Heart right ventricle (tissue), 16 donors: Measurements from ENCODE around the gene DVL2. TPM values are rescaled to one million over a fixed set of nuclear protein-coding genes. Genes with fewer than 3 reads are reported as not detected.

Experiments used
- ATAC-seq, 8 donors: fragments of 200-7000 bp; cut with Tn5 transposase; one replicate each; pipeline ENCODE4 v1.9.1; 2020; ENCODE audit warnings: mild to moderate bottlenecking in 8 of 8, moderate library complexity in 8 of 8, moderate number of reproducible peaks in 1 of 8
- DNase-seq, 2 donors: peaks; one replicate each; pipeline ENCODE4 v3.0.0-alpha.2; 2020
- H3K27ac ChIP-seq, 10 donors: fragments of 200-600 bp; sonication (generic) in 2 of 10; one replicate each; pipeline versions ENCODE4 v1.5.0 to v1.8.0; 2020 to 2022; ENCODE audit warnings: mild to moderate bottlenecking in 3 of 10
- H3K27me3 ChIP-seq, 7 donors: fragments of 200-600 bp; one replicate each; pipeline ENCODE4 v1.8.0; 2021 to 2022; ENCODE audit warnings: mild to moderate bottlenecking in 2 of 7
- H3K36me3 ChIP-seq, 9 donors: fragments of 200-600 bp; sonication (generic) in 1 of 9; one replicate each; pipeline versions ENCODE4 v1.5.0 to v1.8.0; 2020 to 2022; ENCODE audit warnings: mild to moderate bottlenecking in 2 of 9
- H3K4me1 ChIP-seq, 9 donors: fragments of 200-600 bp; sonication (generic) in 1 of 9; one replicate each; pipeline versions ENCODE4 v1.5.0 to v1.8.0; 2020 to 2022; ENCODE audit warnings: mild to moderate bottlenecking in 4 of 9
- H3K4me3 ChIP-seq, 10 donors: fragments of 200-600 bp; sonication (generic) in 2 of 10; one replicate each; pipeline versions ENCODE4 v1.5.0 to v1.8.0; 2020 to 2022; ENCODE audit warnings: mild to moderate bottlenecking in 7 of 10, moderate library complexity in 2 of 10
- H3K9me3 ChIP-seq, 11 donors: fragments of 200-600 bp in 10 of 11; sonication (generic) in 2 of 11; one replicate each; pipeline versions ENCODE4 v1.5.0 to v1.8.0; 2013 to 2022; ENCODE audit warnings: mild to moderate bottlenecking in 2 of 11, control low read depth in 1 of 11, moderate library complexity in 1 of 11
- CTCF ChIP-seq, 9 donors: fragments of 200-600 bp; sonication (generic) in 2 of 9; IDR thresholded peaks; one replicate each; pipeline versions ENCODE4 v1.5.0 to v1.8.0; 2021 to 2022; ENCODE audit warnings: antibody characterized with exemption in 9 of 9, mild to moderate bottlenecking in 5 of 9, moderate library complexity in 1 of 9
- WGBS, 2 donors: extraction: QIAGEN DNeasy Blood & Tissue Kit; methylation state at CpG; one replicate each; pipeline ENCODE4 v1.1.7; 2013; ENCODE audit warnings: inconsistent platforms in 1 of 2; 5-methylcytosine and 5-hydroxymethylcytosine counted together
- intact Hi-C, 10 donors: fragments of 100-400 bp; cut with DNase I; formaldehyde crosslinking; loops; one replicate each; pipeline versions ENCODE4 v1.11.1 to v1.14.2; 2022
- long read RNA-seq, 3 donors: library from polyadenylated mRNA; unstranded; transcript quantifications; one replicate each; pipeline ENCODE4 v2.0.0, GENCODE V29; 2020 to 2021
- polyA plus RNA-seq, 2 donors: library from polyadenylated mRNA; stranded (reverse); fragments of 200-250 nt; gene quantifications; one replicate each; pipeline ENCODE4 v1.2.3, GENCODE V29; 2013
- total RNA-seq, 10 donors: library from RNA; stranded (reverse); fragmentation: NEBNext Ultra II Directional in 3 of 10; extraction: Animal tissue kit (Norgen Biotek cat#: 25700) in 3 of 10; gene quantifications; one replicate each; pipeline versions ENCODE4 v1.2.1 to v1.2.4, GENCODE V29; 2021 to 2023
- donor health status: Arrhythmogenic right ventricular cardiomyopathy.
- donor health status: ischemic (EF 13 %, LVEDD 7.1; RV severe dilation, severe dysfunction).
- donor health status: healthy with polysubstance abuse.
- donor health status: DM: no; HTN: yes; CAD: no.
- donor health status: DM: no; HTN: no; CAD: no.
- donor health status: ischemic (EF 25% LVEDD 6.9; RV normal size, moderate dysfunction).
- donor health status: ischemic (EF 25% LVEDD 5.7; RV mildly dilated, moderate dysfunction).
- donor health status: healthy.
- donor health status: DM: yes; HTN: yes; CAD: no.
- donor health status: Ischemic cardiomyopathy.
- donor health status: ischemic (EF 35%, LVEDD 5.7; RV mildly dilated, moderate dysfunction).
- donor health status: nonischemic (EF 11% LVEDD 7.7; RV severe dilation, severe dysfunction).
- donor health status: DM: yes; HTN: yes; CAD: no.
- donor health status: PGD.
- donor health status: ischemic (EF 29% LVEDD 5.4; RV normal size, mild dysfunction).
- donor health status: nonischemic (EF 23%, LVEDD 6.1; RV moderate dilation, normal function).

Gene DVL2
- total RNA-seq (10 to 100 TPM; 14.1 to 25.6 (median 18.0) TPM), polyA plus RNA-seq (10 to 100 TPM in 1 of 2 donors, 1 to 10 TPM in 1; 10.0 to 23.0 TPM)
- long read RNA-seq, donor 1, transcript DVL2-201 (15 exons, 3,018 nt): major isoform, 11 of 33 reads
- long read RNA-seq, donor 1, partial matches to known transcripts: 2 of 33 reads
- long read RNA-seq, donor 1, other reads (novel, unspliced or antisense): 19 of 33 reads
- long read RNA-seq, donor 2, transcript DVL2-201 (15 exons, 3,018 nt): major isoform, 12 of 24 reads
- long read RNA-seq, donor 2, partial matches to known transcripts: 2 of 24 reads
- long read RNA-seq, donor 2, other reads (novel, unspliced or antisense): 10 of 24 reads
- long read RNA-seq, donor 3, transcript DVL2-201 (15 exons, 3,018 nt): major isoform, 20 of 40 reads
- long read RNA-seq, donor 3, partial matches to known transcripts: 5 of 40 reads
- long read RNA-seq, donor 3, other reads (novel, unspliced or antisense): 14 of 40 reads

GRCh38 chr17:7234083-7234951, at the start of gene DVL2:
Gene DVL2 (minus strand): TSS chr17:7234517. CDS start chr17:7234262, 255 bp downstream.
- DNase-seq (peak; percentile 94 to 96), ATAC-seq (peak; percentile 64 to 79 (median 71))
- Histone ChIP-seq H3K27me3 (no peaks in the 10 kb centered on the region), H3K27ac (peak within 1 kb of the TSS; percentile 31 to 95 (median 86)), H3K36me3 (peaks cover 0 to 35% (median 12%) of the 10 kb centered on the region in 9 donors), H3K4me1 (peaks cover 0 to 56% (median 41%) of the 10 kb centered on the region in 9 donors), H3K4me3 (peak within 1 kb of the TSS; percentile 57 to 94 (median 86)), H3K9me3 (no peaks in the 10 kb centered on the region)
- TF ChIP-seq CTCF (IDR thresholded peaks at IDR 0.05): no peak
- intact Hi-C loops: no loop called here
- WGBS, 2 donors: 0% methylated on average over 54 to 72 of the region's 72 CpGs

- WGBS, 2 donors: 71 to 74% methylated on average over 18 of the region's 18 CpGs
- Histone ChIP-seq H3K4me1 (peaks cover 0 to 61% (median 28%) of the 10 kb centered on the region in 9 donors), H3K4me3 (peak overlapping the region; percentile 22 to 66 (median 60)), H3K9me3 (no peaks in the 10 kb centered on the region), H3K27ac (peak overlapping the region in 9 of 10 donors; percentile 87 to 98 (median 92)), H3K27me3 (peaks cover 0 to 57% (median 4%) of the 10 kb centered on the region in 7 donors), H3K36me3 (peaks cover 0 to 45% (median 7%) of the 10 kb centered on the region in 9 donors)
- TF ChIP-seq CTCF (IDR thresholded peaks at IDR 0.05): no peak
- ATAC-seq: no peak
- no peak for DNase-seq
- intact Hi-C loops: loop anchor here in 3 of 10 donors (5.0 kb wide), 1 partner anchor 64 kb away; no protein-coding TSS in a partner anchor
Observed at GRCh38 chr17:7283471-7284216, 49.3 kb upstream of the DVL2 start.

- intact Hi-C loops: loop anchor here in 3 of 10 donors (5.0 kb wide), 1 partner anchor 64 kb away; no protein-coding TSS in a partner anchor
Observed at GRCh38 chr17:7282752-7283321, 48.5 kb upstream of the DVL2 start.

More at GRCh38 chr17:7282752-7283321, 48.5 kb upstream of the DVL2 start:
- H3K9me3 ChIP-seq: no peaks in the 10 kb centered on the region
- WGBS, 2 donors: 33 to 38% methylated on average over 6 of the region's 6 CpGs
- TF ChIP-seq CTCF (IDR thresholded peaks at IDR 0.05): no peak
- peaks cover 0 to 44% (median 7%) of the 10 kb centered on the region in 9 donors for H3K36me3 ChIP-seq
- H3K27me3 ChIP-seq: peaks cover 0 to 55% (median 2%) of the 10 kb centered on the region in 7 donors
- peak overlapping the region; percentile 84 to 98 (median 92) for H3K27ac ChIP-seq
- no peak for DNase-seq
- no peak for ATAC-seq
- peaks cover 0 to 61% (median 28%) of the 10 kb centered on the region in 9 donors for H3K4me1 ChIP-seq
- peak overlapping the region; percentile 22 to 66 (median 60) for H3K4me3 ChIP-seq
